Esophagus squamous epithelium (tissue), 5 donors: ENCODE data around the gene CCDC51. TPM values are rescaled to one million over a fixed set of nuclear protein-coding genes. Genes with fewer than 3 reads are reported as not detected.

ENCODE experiments used
- DNase-seq: peaks from one replicate; lab custom pipeline; 2025; lab: John Stamatoyannopoulos, UW
- H3K27ac ChIP-seq, 4 donors: fragments of 200-600 bp; sonication (generic); one replicate each; pipeline ENCODE4 v1.5.1; 2016 to 2019; ENCODE audit warnings: mild to moderate bottlenecking in 1 of 4
- H3K27me3 ChIP-seq, 4 donors: fragments of 200-600 bp; sonication (generic); 1 replicate in 3 of 4; 2 replicates in 1 of 4; pipeline versions ENCODE4 v1.5.1 to v1.6.0; 2017 to 2021; ENCODE audit warnings: antibody characterized with exemption in 1 of 4
- H3K36me3 ChIP-seq, 3 donors: fragments of 200-600 bp; sonication (generic); one replicate each; pipeline ENCODE4 v1.5.1; 2016 to 2019
- H3K4me1 ChIP-seq, 3 donors: fragments of 200-600 bp; sonication (generic); one replicate each; pipeline ENCODE4 v1.5.1; 2017 to 2019
- H3K4me3 ChIP-seq, 4 donors: fragments of 200-600 bp; sonication (generic); 1 replicate in 3 of 4; 2 replicates in 1 of 4; pipeline ENCODE4 v1.5.1; 2016 to 2019; ENCODE audit warnings: mild to moderate bottlenecking in 2 of 4, moderate library complexity in 1 of 4
- H3K9me3 ChIP-seq, 3 donors: fragments of 200-600 bp; sonication (generic); one replicate each; pipeline ENCODE4 v1.5.1; 2016 to 2019
- POLR2A ChIP-seq, 4 donors: fragments of 450-650 bp; IDR thresholded peaks; one replicate each; pipeline ENCODE4 v1.6.1; 2017; ENCODE audit warnings: antibody characterized with exemption in 4 of 4, mild to moderate bottlenecking in 4 of 4, moderate library complexity in 3 of 4
- WGBS, 2 donors: methylation state at CpG; one replicate each; pipeline ENCODE4 v1.1.5; 2018; 5-methylcytosine and 5-hydroxymethylcytosine counted together
- intact Hi-C: fragments of 100-400 bp; cut with DNase I; formaldehyde crosslinking; loops from one replicate; pipeline ENCODE4 v1.15.0; 2022
- total RNA-seq, 4 donors: library from RNA; depleted of rRNA; stranded (reverse); fragments of >200 nt; gene quantifications; one replicate each; pipeline ENCODE4 v1.1.0, GENCODE V29; 2016
- TF ChIP-seq, protein P1 (sequence below), 6 experiments: fragments of 450-650 bp in 4 of 6; fragments of 200-600 bp in 2 of 6; sonication (generic) in 2 of 6; IDR thresholded peaks; one replicate each; pipeline ENCODE4 v1.5.1; 2016 to 2019; ENCODE audit warnings: antibody characterized with exemption in 6 of 6, mild to moderate bottlenecking in 4 of 6, moderate library complexity in 4 of 6
- donor health status: DM: yes; HTN: yes; CAD: no.

Gene CCDC51
- total RNA-seq, 4 donors from 2014 or later: 15.1 to 31.3 (median 18.2) TPM

GRCh38 chr3:48413611-48414010 is 26.3 kb downstream of the CCDC51 start:
- WGBS, 2 donors: 0 to 82% methylated on average over 1 to 8 of the region's 14 CpGs
- intact Hi-C loops: no loop called here
- H3K36me3 ChIP-seq: peaks cover 77 to 99% (median 79%) of the 10 kb centered on the region in 3 donors

GRCh38 chr3:48413086-48413485 is 26.8 kb downstream of the CCDC51 start:
- Histone ChIP-seq H3K9me3 (no peaks in the 10 kb centered on the region), H3K4me1 (peaks cover 17 to 45% (median 20%) of the 10 kb centered on the region in 3 donors), H3K36me3 (peaks cover 76 to 99% (median 78%) of the 10 kb centered on the region in 3 donors), H3K27ac (peak overlapping the region; percentile 41 to 69 (median 52)), H3K4me3 (no peak overlapping the region), H3K27me3 (no peaks in the 10 kb centered on the region)
- DNase-seq: no peak
- WGBS, 2 donors: 25 to 49% methylated on average over 5 to 7 of the region's 8 CpGs
- no peak for TF ChIP-seq POLR2A (IDR thresholded peaks at IDR 0.05)
- TF ChIP-seq, protein P1, sequence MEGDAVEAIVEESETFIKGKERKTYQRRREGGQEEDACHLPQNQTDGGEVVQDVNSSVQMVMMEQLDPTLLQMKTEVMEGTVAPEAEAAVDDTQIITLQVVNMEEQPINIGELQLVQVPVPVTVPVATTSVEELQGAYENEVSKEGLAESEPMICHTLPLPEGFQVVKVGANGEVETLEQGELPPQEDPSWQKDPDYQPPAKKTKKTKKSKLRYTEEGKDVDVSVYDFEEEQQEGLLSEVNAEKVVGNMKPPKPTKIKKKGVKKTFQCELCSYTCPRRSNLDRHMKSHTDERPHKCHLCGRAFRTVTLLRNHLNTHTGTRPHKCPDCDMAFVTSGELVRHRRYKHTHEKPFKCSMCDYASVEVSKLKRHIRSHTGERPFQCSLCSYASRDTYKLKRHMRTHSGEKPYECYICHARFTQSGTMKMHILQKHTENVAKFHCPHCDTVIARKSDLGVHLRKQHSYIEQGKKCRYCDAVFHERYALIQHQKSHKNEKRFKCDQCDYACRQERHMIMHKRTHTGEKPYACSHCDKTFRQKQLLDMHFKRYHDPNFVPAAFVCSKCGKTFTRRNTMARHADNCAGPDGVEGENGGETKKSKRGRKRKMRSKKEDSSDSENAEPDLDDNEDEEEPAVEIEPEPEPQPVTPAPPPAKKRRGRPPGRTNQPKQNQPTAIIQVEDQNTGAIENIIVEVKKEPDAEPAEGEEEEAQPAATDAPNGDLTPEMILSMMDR (IDR thresholded peaks at IDR 0.05): no peak
- intact Hi-C loops: no loop called here

More at GRCh38 chr3:48413611-48414010, 26.3 kb downstream of the CCDC51 start:
- H3K4me1 ChIP-seq: peaks cover 17 to 45% (median 20%) of the 10 kb centered on the region in 3 donors
- TF ChIP-seq, protein P1 (IDR thresholded peaks at IDR 0.05): no peak
- no peak for TF ChIP-seq POLR2A (IDR thresholded peaks at IDR 0.05)
- H3K27me3 ChIP-seq: no peaks in the 10 kb centered on the region
- no peaks in the 10 kb centered on the region for H3K9me3 ChIP-seq
- no peak for DNase-seq
- H3K27ac ChIP-seq: peak overlapping the region; percentile 41 to 69 (median 52)
- no peak overlapping the region for H3K4me3 ChIP-seq

DNA sequence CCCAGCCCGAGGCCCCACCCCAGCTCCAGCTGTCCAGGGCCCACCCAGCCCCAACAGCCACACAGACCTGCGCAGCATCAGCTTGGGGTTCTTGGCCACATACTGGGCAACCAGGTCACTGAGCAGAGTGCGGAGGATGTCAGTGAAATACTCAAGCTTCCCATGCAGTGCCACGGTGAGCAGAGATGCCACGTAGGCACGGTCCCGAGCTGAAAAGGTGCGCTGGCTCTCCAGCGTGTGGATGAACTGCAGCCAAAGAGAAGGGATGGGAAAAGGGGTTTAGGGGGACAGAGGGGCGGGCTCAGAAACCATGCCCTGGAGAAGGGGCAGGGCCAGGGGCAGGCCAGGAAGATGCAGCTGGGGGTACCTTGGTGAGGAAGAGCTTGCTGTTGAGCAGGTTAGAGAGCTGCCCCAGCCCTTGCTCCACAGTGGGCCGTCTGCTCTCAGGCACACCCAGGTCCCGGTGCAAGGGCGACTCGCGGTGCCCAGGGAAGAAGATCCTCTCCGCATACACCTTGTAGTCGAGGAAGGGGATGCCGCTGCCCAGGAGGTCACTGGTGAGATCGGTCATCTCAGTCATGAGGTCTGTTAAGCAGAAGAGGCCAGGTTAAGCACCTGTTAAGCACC is 27.4 kb downstream of the CCDC51 start:
- no peak for TF ChIP-seq POLR2A (IDR thresholded peaks at IDR 0.05)
- TF ChIP-seq, protein P1 (IDR thresholded peaks at IDR 0.05): no peak
- 74 to 78% methylated on average over 11 to 18 of the region's 19 CpGs for WGBS, 2 donors
- DNase-seq: no peak
- Histone ChIP-seq H3K27ac (peak overlapping the region; percentile 41 to 69 (median 52)), H3K36me3 (peaks cover 73 to 99% (median 74%) of the 10 kb centered on the region in 3 donors), H3K4me3 (no peak overlapping the region), H3K4me1 (peaks cover 17 to 49% (median 20%) of the 10 kb centered on the region in 3 donors), H3K27me3 (no peaks in the 10 kb centered on the region), H3K9me3 (no peaks in the 10 kb centered on the region)
- intact Hi-C loops: no loop called here

GRCh38 chr3:48411606-48412374 is 28.1 kb downstream of the CCDC51 start:
- 89 to 92% methylated on average over 5 of the region's 11 CpGs for WGBS, 2 donors
- no peak for DNase-seq
- no peak for TF ChIP-seq POLR2A (IDR thresholded peaks at IDR 0.05)
- TF ChIP-seq, protein P1 (IDR thresholded peaks at IDR 0.05): no peak
- intact Hi-C loops: no loop called here
- Histone ChIP-seq H3K9me3 (no peaks in the 10 kb centered on the region), H3K27me3 (no peaks in the 10 kb centered on the region), H3K27ac (peak overlapping the region in 2 of 4 donors; percentile 51 to 69), H3K4me3 (no peak overlapping the region), H3K4me1 (peaks cover 17 to 56% (median 20%) of the 10 kb centered on the region in 3 donors), H3K36me3 (peaks cover 71 to 99% (median 74%) of the 10 kb centered on the region in 3 donors)
